Activated CD4-positive, alpha-beta T cell treated with anti-CD3 and anti-CD28 coated beads, Interleukin-2, amount 50 U/mL, for 24 hours (primary cell): Measurements from ENCODE around the gene PMM2.
"Not testable (repeated sequence)": the region's sequence is repeated elsewhere in the genome, so short reads cannot be mapped to it uniquely, and the experiment has no call there.

Experiments used
- DNase-seq, 2 donors: peaks; one replicate each; pipeline ENCODE4 v3.0.0-alpha.2; 2020; ENCODE audit warnings: low read depth in 1 of 2, low spot score in 1 of 2

Gene PMM2

GRCh38 chr16:8866118-8866883 is 68.7 kb downstream of the PMM2 start:
- no peak for DNase-seq

GRCh38 chr16:8866884-8867215 is 69.2 kb downstream of the PMM2 start:
- DNase-seq: no peak

GRCh38 chr16:8867216-8867931 is 69.7 kb downstream of the PMM2 start:
- DNase-seq: no peak

- DNase-seq: no peak
Measured at GRCh38 chr16:8867932-8868415, 70.3 kb downstream of the PMM2 start.

- peak; percentile 54 to 64 for DNase-seq
Measured at GRCh38 chr16:8868416-8869211, 71.0 kb downstream of the PMM2 start, which contains the start of gene CARHSP1. CARHSP1 (minus strand) TSS chr16:8869006; CDS start chr16:8859328, 9,678 bp downstream.

GRCh38 chr16:8869212-8869987 is 71.8 kb downstream of the PMM2 start:
- no peak for DNase-seq

GRCh38 chr16:8869988-8870241 is 72.3 kb downstream of the PMM2 start:
- DNase-seq: not testable (repeated sequence)

GRCh38 chr16:8872071-8872470 is 74.4 kb downstream of the PMM2 start:
- no peak for DNase-seq

- no peak for DNase-seq
Measured at GRCh38 chr16:8872967-8873865, 75.6 kb downstream of the PMM2 start.

- not testable (repeated sequence) for DNase-seq
Measured at GRCh38 chr16:8873866-8874195, 76.2 kb downstream of the PMM2 start.

- no peak for DNase-seq
Measured at GRCh38 chr16:8874388-8874787, 76.7 kb downstream of the PMM2 start.

GRCh38 chr16:8875317-8875716 is 77.7 kb downstream of the PMM2 start:
- DNase-seq: not testable (repeated sequence)

- DNase-seq: no peak
Measured at GRCh38 chr16:8877894-8878522, 80.4 kb downstream of the PMM2 start.

GRCh38 chr16:8878523-8878911 is 80.9 kb downstream of the PMM2 start:
- no peak for DNase-seq

GRCh38 chr16:8880839-8881510 is 83.3 kb downstream of the PMM2 start:
- DNase-seq: no peak

GRCh38 chr16:8882041-8882617 is 84.5 kb downstream of the PMM2 start, which contains the start of gene LITAFD:
LITAFD (plus strand) TSS chr16:8882351; CDS start chr16:8884356, 2,005 bp downstream.
- DNase-seq: no peak

- DNase-seq: no peak
Measured at GRCh38 chr16:8882725-8883377, 85.2 kb downstream of the PMM2 start.
